Islet precursor cell (in vitro differentiated cells): ENCODE results near the gene CENPX.
A peak's percentile ranks its signal among the peaks of the same experiment; 100 is the strongest.
"Not testable (repeated sequence)": the region's sequence is repeated elsewhere in the genome, so short reads cannot be mapped to it uniquely, and the experiment has no call there.

Experiments used
- DNase-seq: peaks from one replicate; pipeline ENCODE4 v3.0.0-alpha.2; 2018

CENPX gene

GRCh38 chr17:81995463-81996231 is 27.0 kb downstream of the CENPX start:
- DNase-seq: no peak

DNA sequence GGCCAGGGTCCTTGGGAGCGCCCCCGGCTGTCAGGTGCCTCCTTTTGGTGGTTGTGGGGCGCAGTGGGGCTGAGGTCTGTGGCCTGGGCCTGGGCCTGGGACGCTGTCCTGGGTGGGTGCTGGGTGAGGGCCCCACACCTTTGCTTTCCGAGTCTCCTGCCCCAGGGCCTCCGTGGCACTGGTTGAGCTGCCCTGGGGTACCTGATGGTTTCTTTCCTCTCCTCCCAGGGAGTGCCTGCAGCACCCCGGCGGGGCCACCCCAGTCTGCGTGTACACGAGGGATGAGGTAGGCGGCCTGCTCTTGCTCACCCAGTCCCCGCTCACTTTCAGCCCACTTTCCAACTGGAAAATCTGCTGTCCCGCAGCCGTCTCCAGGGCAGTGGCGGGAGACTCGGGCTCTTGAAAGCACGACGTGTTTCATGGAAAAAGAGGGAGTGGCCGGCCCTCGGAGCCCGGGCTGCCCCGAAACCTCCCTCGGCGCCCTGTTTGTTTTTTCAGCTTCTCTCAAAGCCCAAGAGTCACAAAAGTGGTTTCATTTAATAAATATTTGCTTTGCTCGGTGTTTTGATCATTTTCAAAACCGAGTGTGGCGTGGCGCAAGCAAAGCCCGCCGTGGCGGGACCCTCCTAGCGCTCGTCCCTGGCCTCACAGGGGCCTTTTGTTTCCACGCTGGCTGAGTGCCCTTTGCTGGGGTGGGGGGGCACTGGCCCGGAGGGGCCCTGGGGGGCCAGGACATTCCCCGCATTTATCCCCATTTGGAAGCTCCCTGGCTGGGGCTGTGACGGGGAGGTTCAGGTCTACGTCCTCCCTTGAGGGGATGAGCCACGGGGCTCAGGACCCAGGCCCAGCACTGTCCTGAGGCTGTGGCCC is 27.9 kb downstream of the CENPX start:
- no peak for DNase-seq

- DNase-seq: no peak
Measured at GRCh38 chr17:81993729-81994592, 28.7 kb downstream of the CENPX start.

DNA sequence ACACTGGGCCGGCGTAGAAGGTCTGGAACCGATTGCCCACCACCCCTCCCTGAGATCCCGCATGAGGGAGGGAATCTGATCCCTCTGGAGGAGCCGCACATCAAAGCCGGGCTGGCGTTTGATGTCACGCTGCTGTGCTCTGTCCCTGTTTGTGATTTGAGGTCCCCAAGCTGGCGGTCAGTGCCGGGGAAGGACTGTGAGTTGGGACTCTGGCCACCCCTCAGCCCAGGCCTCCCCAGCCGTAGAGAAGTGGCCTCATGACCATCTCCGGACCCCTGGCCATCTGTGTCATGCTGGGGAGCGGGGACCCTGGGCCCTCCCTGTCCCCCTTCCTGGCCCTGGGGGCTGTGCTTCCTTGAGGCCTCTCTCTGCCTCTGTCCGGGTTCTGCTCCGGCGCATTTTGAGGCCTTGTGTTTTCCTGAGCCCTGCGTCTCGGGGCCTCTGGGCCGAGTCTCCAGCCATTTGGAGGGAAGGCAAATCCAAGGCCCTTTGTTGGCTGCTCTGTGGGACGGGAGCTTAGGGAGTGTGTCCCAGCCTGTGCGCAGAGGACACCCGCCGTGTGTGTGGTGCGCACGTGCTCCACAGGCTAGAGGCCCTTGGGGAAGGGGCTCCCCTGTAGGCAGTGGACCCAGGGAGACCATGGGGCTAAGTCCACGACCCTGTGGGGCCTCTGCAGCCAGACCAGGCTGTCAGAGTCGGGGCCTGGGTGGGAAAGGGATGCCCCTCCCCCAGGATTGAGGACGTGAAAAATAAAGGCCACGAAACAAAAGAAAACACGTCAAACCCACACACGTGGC is 30.2 kb downstream of the CENPX start:
- no peak for DNase-seq

- DNase-seq: peak; percentile 90
Measured at GRCh38 chr17:81991684-81992305, 30.9 kb downstream of the CENPX start.

DNA sequence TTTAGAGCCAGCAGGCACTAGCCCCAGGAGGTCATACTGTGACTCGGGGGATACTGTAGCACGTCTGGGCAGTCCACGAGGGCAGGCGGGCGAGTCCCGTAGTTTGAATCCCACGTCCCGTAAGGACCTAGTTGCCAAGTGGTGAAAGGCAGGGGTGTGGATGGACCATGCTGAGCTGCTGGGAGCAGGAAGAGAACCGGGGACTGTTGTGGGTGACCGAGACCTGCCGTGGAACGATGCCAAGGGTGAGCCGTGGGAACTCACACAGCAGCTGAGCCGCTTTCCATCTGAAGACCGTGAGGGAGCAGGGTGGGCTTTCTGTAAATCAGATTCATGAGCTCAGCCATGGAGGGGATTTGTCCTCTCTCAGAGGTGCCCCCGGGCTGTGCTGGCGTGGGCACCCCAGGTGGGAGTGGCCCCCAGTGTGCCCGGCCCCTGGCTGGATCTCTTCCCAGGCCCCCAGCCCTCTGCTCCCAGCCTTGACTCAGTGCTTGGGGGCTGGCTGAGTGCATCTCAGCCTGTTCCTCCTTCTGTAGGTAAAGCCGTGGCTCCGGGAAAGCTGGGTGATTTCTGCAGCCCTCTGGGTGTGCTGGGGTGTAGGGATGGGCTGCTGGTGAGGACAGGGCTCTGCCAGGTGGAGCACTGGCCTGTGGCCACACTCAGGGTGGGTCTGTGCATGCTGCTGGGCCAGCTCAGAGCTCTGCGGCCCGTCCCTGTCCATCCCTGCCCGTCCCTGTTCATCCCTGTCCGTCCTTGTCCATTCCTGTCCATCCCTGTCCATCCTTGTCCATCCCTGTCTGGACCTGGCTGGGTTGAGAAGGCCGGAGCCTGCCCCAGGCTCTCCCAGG is 31.6 kb downstream of the CENPX start:
- no peak for DNase-seq

DNA sequence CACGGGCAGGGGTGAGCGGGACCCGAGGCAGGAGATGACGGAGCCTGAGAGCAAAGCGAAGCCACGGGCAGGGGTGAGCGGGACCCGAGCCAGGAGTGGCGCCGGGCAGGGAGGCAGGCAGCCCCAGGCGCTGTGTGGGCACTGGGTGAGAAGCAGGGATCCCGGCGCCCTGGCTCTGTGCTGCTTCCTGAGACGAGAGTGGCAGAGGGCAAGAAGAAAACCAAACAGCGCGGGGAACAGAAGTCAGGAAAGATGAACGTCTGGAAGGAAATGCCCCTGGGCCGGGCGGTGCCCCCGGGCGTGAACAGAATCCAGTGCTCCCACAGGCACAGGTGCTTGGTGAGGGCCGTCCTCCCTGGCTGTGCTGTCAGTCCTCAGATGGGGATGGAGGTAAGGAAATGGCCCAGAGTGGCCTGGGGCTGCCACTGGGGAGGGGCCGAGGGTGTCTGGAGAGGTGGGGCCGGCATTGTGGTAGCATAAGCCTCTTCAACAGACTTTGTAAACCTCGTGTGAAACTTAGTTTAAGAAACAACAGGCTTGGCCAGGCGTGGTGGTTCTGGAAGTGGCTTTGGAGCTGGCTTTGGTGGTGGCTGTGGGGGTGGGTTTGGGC is 35.4 kb downstream of the CENPX start:
- DNase-seq: no peak

- no peak for DNase-seq
Measured at GRCh38 chr17:81986606-81987005, 36.1 kb downstream of the CENPX start.

DNA sequence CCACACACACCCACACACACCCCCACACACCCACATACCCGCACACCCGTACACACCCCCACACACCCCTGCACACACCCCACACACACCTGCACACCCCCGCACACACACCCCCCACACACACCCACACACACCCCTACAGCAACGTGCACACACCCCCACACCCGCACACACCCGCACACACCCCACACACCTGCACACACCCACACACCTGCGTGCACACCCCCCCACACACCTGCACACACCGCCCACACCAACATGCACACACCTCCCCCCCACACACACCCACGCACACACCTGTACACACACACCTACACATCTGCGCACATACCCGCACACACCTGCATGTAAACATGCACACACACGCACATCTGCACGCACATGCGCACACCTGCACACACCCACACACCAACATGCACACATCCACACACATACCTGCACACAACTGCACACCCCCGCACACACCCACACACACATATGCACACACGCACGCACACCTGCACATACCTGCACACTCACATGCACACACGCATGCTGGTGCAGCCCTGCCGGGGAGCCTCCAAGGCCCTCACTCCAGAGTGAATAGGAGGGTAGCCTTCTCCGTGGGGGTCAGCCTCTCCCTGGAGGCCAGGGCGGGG is 37.8 kb downstream of the CENPX start:
- no peak for DNase-seq

DNA sequence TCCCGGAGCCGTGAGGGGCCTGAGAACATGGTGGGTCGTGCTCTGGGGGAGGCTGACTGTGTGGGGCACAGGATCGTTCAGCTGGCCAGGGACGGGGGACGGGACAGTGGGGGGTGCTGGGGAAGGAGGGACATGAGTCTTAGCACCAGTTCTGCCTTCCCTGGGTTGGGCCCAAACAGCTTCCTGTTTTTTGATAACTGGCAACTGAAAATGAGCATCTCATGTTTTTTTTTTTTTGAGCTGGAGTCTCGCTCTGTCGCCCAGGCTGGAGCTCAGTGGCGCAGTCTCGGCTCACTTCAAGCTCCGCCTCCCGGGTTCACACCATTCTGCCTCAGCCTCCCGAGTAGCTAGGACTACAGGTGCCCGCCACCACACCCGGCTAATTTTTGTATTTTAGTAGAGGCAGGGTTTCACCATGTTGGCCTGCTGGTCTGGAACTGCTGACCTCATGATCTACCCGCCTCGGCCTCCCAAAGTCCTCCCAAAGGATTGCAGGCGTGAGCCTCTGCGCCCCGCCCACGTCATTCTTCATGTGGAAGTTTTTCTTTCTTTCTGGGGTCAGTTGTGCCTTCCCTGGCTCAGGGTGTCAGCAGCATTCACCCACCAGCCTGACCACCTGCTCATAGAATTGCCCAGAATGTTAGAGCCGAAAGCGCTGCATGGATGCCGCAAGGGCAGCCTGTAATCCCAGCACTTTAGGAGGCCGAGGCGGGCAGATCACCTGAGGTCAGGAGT is 38.9 kb downstream of the CENPX start:
- no peak for DNase-seq

DNA sequence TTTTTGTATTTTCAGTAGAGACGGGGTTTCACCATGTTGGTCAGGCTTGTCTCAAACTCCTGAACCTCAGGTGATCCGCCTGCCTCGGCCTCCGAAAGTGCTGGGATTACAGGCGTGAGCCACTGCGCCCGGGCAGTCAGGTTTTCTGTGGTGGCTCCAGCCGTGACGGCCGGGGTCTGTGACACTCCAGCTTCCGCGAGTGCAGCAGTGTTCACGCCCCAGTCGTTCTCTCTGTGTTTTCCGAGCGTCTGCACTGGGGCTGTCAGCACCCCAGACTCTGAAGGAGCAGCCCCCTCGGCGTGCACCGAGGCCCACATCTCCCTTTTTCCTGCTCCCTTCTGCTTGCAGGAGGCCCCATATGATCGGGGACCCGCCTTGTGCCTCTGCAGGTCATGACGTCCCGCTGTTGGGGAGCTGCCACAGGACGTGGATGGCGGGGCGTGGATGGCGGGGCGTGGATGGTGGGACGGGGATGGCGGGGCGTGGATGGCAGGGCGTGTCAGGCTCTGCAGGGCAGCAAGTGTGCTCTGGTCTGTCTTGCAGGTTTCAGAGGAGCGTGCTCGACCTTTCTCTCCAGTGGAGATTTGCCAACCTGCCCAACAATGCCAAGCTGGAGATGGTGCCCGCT is 39.6 kb downstream of the CENPX start:
- DNase-seq: no peak

GRCh38 chr17:81981511-81981910 is 41.2 kb downstream of the CENPX start:
- not testable (repeated sequence) for DNase-seq

GRCh38 chr17:81980707-81981343 is 41.9 kb downstream of the CENPX start:
- DNase-seq: peak; percentile 77

DNA sequence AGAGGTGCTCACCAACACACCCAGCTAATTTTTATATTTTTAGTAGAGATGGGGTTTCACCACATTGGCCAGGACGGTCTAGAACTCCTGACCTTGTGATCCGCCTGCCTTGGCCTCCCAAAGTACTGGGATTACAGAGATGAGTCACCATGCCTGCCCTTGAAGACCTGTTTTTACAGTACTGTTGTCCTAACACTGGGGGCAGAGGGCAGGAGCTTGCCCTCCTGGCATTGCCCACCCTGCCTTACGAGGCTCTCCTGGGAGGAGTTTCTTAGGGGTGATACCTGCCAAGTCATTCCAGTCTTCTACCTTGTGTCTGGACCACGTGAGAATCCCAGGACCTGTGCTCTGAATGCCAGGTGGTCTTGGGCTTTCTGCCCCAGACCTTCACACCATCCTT is 42.6 kb downstream of the CENPX start:
- DNase-seq: no peak

DNA sequence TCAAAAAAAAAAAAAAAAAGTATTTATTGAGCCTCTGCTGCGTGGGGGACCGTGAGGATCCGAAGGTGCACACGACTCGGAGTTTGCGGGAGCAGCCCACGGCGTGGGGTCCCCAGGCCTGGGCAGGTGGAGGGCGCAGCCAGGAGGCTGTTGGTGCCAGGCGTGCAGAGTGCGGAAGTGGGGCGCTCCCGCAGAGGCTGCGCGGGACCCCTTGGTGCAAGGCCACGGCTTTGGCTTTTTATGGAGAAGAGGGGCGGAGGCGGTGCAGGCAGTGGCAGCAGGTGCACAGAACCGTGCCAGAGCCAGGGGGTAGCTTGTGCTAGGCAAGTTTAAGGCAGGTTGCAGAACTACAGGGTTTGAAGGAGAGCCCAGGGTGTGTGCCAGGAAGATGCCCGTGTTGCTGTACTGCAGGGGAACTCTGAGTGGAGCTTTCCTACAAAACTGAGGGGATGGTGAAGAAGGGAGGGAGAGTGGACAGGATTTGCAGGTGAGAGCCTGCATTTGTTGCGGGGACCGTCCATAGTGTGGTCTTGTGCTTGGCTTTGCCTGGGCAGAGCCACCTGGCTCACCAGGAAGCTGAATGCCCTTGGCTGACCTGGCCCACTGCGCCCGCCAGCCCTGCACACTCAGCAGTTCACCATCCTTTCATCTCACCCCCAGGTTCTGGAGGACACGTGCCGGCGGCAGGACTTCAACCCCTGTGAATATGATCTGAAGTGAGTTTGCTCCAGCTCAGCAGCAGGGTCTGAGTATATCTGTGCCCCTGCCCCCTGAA is 44.0 kb downstream of the CENPX start:
- DNase-seq: no peak

DNA sequence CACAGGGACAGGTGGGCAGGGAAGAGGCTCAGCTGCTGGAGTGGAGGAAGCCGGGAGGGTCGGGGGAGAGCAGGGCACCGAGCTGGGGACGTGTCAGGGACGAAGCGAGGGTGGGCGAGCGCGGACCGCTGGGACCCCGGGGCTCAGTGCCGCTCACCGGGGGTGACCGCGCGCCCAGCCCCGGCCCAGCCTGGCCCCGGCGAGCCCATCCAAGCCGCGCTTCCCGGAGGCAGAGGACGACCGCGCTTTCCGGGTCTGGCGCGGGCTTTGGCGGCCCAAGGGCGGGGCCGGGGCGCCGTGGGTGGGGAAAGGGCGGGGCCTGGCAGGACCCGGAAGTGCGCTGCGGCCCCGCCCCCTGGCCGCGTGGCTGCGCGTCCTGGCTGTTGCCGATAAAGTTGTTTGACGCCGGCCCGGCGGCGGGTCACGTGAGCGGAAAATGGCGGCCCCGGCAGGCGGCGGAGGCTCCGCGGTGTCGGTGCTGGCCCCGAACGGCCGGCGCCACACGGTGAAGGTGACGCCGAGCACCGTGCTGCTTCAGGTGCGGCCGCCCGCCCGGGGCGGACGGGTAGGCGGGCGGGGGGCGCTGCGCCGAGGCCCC is 45.4 kb downstream of the CENPX start, which contains the start of gene ASPSCR1:
Gene ASPSCR1 (plus strand): TSS at position 419 of the 598 bp plus-strand sequence. CDS start 18 bp downstream, at position 437.
- peak; percentile 95 for DNase-seq
